ENCODE results near the gene RAI14. TPM values are rescaled to one million over a fixed set of nuclear protein-coding genes. Genes with fewer than 3 reads are reported as not detected.
A peak's percentile ranks its signal among the peaks of the same experiment; 100 is the strongest.

RAI14 gene
- total RNA-seq, 1 donor from 2014 or later: 56.0 TPM

GRCh38 chr5:34639852-34640626, 16.1 kb upstream of the RAI14 start:
- no peak for DNase-seq (ENCODE audit: low spot score)

DNA sequence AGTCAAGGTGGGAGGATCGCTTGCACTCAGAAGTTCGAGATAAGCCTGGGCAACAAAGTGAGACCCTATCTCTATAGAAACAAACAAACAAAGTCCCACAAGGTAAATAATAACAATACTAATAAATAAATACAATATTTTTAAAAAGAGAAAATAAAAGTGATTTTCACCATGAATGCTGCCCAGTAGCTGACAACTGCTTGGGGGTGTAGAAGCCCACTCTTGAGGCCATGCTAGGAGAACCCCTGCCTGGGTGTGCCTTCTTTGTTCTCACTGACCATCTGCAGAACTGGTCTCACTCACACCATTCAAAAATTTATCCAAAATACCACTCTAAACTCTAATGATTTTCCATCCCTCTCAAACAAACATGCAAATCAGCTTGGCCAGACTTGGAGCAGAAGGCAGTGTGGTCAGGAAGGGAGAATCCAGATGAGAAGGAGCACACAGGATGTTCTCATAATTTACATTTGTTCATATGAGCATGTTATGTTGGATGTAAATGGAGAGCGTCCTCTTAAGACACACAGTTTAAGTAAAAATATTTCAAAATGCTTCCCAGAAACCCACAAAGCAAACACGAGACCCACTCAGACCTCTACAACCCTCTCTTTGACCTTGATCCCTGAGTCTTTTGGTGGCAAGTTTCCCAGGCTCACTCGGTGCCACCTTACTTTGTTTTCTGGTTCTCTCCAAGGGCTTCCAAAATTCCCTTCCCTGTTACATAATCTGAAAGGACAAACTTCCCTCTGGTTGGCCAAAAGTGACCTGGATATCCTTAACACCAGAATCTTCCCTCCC, 7.9 kb upstream of the RAI14 start:
- no peak for DNase-seq (ENCODE audit: low spot score)

DNA sequence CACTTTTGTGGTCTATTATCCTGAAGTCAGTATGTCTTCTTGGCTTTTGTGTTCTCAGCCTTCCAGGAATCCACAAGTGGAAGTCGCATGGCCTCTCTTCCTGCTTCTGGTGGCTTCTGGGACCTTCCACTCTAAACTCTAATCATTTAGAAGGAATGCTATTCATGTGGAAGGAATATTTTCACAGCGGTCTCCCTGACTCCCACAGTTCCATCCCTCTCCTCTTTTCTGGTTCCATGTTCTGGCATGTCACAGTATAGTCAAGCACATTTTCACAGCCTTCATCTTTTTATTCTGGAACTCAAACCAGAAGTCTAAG, 7.3 kb upstream of the RAI14 start:
- no peak for DNase-seq (ENCODE audit: low spot score)

DNA sequence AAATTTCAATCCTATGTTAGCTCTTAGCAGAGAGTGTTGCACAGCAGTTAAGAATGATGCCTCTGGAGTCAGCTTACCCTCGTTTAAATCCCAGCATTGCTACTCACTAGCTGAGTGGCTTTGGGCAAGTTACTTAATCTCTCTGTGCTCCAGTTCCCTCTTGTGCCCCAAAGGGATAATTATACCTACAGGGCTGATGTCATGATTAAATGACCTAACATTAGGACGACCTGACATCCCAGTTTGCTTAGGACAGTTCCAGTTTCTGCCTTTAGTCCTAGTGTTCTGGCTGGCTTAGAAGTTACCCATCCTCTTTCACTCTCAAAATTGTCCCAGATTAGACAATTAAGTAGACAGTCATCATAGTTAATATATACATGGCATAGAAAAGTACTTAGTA, 4.3 kb upstream of the RAI14 start:
- DNase-seq (ENCODE audit: low spot score): no peak

GRCh38 chr5:34652466-34652865, 3.7 kb upstream of the RAI14 start:
- DNase-seq (ENCODE audit: low spot score): no peak

DNA sequence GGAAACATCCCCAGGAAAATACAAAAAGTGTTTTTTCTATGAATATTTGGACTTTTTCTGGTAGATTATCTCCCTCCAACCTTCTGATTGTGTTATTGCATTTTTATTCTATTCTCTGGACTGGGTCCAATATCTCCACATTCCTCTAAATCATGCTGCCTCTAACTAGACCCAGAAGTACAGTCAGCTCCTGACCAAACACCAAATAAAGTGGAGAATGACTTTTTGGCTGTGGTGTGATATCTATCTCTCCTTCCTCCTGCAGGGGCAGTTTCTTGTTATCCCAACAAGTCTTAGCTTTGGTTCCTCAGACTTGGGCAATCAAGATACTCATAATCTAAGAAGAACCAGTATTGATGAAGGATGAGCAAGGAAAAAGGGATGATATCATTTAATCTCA, 3.2 kb upstream of the RAI14 start:
- no peak for DNase-seq (ENCODE audit: low spot score)

DNA sequence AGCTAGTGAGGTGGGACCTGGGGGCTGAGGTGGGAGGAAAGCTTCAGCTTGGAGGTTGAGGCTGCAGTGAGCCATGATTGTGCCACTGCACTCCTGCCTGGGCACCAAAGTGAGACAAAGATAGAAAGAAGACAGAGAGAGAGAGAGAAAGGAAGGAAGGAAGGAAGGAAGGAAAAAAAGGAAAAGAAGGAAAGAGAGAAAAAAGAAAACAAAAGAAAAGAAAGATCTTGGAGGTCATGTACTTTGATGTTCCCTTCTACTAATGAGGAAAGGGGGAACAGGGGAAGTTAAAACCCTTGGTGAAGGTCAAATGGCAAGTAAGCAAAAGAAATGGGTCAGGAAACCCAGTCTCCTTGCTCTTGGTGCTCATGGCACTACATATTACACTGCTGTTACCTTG, 2.4 kb upstream of the RAI14 start:
- DNase-seq (ENCODE audit: low spot score): no peak

DNA sequence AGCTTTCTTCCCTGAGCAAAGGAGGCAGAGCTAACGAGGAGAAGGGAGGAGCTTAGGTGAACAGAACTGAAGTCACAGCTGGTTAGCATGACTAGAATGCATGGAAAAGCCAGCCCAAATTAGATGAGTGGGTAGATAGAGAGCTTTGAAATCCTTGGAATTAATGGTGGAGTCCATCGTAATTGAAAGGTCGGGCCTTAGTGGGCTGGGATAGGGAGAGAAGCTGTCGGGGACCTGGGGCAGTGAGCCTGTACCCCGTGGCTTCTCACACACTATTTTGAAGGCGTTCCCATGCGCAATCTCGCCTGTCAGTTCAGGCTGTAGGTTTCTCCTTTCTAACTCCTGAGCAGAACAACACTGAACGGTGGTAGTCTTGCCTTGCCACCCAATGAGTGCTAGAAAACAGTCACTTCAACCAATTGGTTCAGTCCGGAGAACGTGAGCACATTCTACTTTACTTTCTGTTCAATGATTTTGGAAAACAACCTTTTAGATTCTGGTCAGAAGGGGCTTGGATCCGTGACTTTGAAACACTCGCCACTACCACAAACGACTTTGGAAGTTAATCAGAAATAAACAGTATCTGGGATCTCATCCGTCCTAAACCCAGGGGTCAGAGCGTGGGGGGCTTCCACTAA, 655 bp upstream of the RAI14 start:
- peak; percentile 49 for DNase-seq (ENCODE audit: low spot score)

DNA sequence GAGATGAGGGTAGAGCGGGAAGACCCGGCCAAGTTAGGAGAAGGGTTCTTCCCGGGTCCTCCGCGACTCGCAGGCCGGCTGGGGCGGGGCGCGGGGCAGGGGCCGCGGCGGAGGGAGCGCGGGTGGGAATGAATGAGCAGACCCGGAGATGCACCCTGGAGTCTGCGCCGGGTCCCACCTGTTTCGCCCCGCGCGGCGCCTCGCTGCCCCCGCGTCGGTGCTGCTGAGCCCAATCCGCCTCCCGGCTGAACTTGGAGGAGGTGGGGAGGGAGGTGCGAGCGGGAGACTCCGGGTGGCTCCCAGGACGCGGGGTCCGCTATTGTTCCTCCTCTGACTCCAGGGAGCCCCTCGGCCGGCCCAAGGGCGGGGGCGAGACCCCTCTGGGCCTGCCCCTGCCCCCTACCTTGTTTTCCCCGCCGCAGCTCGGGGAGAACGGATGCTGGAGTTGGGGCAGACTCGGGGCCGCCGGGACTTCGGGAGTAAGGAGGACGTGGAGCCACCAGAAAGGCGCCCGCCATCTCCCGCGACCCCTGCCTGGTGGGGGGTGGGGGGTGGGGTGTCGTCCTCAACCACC, 659 bp downstream of the RAI14 start:
- no peak for DNase-seq (ENCODE audit: low spot score)

- no peak for DNase-seq (ENCODE audit: low spot score)
Observed at GRCh38 chr5:34657274-34657921, 1.3 kb downstream of the RAI14 start.

- DNase-seq (ENCODE audit: low spot score): no peak
Observed at GRCh38 chr5:34657988-34658387, 1.9 kb downstream of the RAI14 start.

DNA sequence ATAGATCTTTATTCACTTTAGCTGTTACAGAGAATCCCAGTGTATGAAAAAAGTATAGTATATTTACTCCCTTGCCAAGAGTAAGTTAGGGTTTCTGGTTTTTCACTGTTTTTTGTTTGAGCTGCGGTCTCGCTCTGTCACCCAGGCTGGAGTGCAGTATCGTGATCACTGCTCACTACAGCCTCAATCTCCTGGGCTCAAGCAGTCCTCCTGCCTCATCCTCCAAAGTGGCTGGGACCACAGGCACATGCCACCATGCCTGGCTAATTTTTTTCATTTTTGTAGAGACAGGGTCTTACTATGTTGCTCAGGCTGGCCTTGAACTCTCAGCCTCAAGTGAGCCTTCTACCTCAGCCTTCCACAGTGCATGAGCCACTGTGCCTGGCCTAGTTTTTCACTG, 3.0 kb downstream of the RAI14 start:
- DNase-seq (ENCODE audit: low spot score): no peak

- no peak for DNase-seq (ENCODE audit: low spot score)
Observed at GRCh38 chr5:34660444-34660843, 4.3 kb downstream of the RAI14 start.

GRCh38 chr5:34663771-34664496, 7.8 kb downstream of the RAI14 start:
- DNase-seq (ENCODE audit: low spot score): no peak

DNA sequence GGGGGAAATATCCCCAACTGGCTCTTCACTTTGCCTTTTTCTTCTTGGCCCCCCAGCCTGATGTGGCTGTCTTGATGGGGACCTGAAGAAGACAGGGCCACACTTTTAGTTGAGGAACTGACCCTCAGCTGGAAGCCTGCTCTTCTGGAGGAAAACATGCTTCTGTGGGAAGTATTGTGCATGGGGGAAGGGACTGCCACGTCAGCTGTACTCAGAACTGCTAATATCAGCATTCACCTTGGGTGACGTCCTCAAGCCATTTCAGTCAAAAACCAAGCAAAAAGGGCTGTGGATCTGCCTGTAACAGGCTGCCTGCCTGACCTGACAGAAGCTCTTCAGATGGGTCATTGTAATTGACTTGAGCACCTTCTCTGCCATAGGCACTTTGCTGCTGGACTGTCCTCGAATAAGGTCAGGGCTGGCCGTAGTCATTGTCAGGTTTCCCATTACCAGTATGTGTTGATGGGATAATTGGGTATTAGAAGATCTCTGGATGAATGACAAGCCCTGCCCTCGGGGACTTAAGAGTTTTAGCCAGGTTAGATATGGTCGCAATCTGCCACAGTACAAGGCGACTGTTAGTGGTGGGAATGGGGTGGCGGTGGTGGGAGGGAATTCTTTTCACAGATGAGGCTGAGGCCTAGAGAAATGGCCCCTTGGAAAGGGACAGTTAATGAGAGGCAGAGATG, 10.4 kb downstream of the RAI14 start:
- DNase-seq (ENCODE audit: low spot score): no peak

GRCh38 chr5:34667705-34668104, 11.6 kb downstream of the RAI14 start:
- DNase-seq (ENCODE audit: low spot score): no peak

DNA sequence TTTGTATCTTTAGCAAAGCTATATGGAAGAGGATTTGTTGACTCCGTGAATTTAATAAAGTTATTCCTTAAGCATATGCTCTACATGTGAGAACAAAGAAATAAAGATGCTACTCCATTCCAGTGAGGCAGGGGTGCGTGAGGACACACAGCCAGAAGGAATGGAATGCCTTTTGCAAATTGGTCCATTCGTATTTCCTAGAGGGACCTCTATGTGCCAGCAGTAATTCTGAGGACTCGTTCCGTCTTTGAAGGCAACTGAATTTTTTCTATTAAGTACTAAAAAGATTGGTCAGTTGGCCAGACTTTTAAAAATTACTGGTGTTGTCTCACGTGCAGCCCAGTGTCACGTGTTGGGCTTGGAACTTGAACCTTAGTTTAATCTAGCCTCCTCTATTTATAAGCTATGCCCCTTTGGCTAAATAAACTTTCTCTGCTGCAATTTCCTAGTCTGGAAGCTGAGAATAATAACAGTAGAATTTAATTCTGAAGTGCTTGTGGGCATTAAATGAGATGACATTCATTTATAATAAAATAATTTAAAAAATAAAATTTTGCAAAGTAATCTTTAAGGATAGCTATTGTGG, 13.9 kb downstream of the RAI14 start:
- DNase-seq (ENCODE audit: low spot score): no peak

- no peak for DNase-seq (ENCODE audit: low spot score)
Observed at GRCh38 chr5:34672196-34672595, 16.1 kb downstream of the RAI14 start.

GRCh38 chr5:34673463-34674125, 17.5 kb downstream of the RAI14 start:
- no peak for DNase-seq (ENCODE audit: low spot score)

- DNase-seq (ENCODE audit: low spot score): no peak
Observed at GRCh38 chr5:34674187-34674586, 18.1 kb downstream of the RAI14 start.
